ENCODE measurements around the gene ZNF362.

DNA sequence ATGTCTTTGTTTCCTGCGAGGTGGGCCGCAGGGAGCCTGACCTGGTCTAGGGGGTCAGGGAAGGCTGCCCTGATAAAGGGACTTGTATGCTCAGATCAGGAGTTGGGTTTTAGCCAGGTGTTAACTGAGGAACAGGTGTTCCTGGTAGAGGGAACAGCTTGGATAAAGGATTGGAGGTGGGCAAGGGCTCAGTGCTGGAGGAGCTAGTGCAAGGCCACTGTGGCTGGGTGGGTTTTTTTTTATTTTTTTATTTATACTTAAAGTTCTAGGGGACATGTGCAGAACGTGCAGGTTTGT is 33.5 kb downstream of the ZNF362 start:
- no peak for TF ChIP-seq EZH2 (IDR thresholded peaks at IDR 0.05; ENCODE audit: low read depth, unreplicated experiment)
- TF ChIP-seq, protein P1, sequence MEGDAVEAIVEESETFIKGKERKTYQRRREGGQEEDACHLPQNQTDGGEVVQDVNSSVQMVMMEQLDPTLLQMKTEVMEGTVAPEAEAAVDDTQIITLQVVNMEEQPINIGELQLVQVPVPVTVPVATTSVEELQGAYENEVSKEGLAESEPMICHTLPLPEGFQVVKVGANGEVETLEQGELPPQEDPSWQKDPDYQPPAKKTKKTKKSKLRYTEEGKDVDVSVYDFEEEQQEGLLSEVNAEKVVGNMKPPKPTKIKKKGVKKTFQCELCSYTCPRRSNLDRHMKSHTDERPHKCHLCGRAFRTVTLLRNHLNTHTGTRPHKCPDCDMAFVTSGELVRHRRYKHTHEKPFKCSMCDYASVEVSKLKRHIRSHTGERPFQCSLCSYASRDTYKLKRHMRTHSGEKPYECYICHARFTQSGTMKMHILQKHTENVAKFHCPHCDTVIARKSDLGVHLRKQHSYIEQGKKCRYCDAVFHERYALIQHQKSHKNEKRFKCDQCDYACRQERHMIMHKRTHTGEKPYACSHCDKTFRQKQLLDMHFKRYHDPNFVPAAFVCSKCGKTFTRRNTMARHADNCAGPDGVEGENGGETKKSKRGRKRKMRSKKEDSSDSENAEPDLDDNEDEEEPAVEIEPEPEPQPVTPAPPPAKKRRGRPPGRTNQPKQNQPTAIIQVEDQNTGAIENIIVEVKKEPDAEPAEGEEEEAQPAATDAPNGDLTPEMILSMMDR (conservative IDR thresholded peaks at IDR 0.05; ENCODE audit: low read depth in 2 of 2), result no peak
- TF ChIP-seq, protein P2, sequence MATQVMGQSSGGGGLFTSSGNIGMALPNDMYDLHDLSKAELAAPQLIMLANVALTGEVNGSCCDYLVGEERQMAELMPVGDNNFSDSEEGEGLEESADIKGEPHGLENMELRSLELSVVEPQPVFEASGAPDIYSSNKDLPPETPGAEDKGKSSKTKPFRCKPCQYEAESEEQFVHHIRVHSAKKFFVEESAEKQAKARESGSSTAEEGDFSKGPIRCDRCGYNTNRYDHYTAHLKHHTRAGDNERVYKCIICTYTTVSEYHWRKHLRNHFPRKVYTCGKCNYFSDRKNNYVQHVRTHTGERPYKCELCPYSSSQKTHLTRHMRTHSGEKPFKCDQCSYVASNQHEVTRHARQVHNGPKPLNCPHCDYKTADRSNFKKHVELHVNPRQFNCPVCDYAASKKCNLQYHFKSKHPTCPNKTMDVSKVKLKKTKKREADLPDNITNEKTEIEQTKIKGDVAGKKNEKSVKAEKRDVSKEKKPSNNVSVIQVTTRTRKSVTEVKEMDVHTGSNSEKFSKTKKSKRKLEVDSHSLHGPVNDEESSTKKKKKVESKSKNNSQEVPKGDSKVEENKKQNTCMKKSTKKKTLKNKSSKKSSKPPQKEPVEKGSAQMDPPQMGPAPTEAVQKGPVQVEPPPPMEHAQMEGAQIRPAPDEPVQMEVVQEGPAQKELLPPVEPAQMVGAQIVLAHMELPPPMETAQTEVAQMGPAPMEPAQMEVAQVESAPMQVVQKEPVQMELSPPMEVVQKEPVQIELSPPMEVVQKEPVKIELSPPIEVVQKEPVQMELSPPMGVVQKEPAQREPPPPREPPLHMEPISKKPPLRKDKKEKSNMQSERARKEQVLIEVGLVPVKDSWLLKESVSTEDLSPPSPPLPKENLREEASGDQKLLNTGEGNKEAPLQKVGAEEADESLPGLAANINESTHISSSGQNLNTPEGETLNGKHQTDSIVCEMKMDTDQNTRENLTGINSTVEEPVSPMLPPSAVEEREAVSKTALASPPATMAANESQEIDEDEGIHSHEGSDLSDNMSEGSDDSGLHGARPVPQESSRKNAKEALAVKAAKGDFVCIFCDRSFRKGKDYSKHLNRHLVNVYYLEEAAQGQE (IDR thresholded peaks at IDR 0.05; ENCODE audit: unreplicated experiment), result no peak
- no peak for TF ChIP-seq POLR2AphosphoS5 (IDR thresholded peaks at IDR 0.05; ENCODE audit: low read depth)
- TF ChIP-seq EZH2phosphoT487 (IDR thresholded peaks at IDR 0.05; ENCODE audit: unreplicated experiment), result no peak
- TF ChIP-seq, protein P3, sequence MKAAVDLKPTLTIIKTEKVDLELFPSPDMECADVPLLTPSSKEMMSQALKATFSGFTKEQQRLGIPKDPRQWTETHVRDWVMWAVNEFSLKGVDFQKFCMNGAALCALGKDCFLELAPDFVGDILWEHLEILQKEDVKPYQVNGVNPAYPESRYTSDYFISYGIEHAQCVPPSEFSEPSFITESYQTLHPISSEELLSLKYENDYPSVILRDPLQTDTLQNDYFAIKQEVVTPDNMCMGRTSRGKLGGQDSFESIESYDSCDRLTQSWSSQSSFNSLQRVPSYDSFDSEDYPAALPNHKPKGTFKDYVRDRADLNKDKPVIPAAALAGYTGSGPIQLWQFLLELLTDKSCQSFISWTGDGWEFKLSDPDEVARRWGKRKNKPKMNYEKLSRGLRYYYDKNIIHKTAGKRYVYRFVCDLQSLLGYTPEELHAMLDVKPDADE (IDR thresholded peaks at IDR 0.05), result no peak
- TF ChIP-seq CREB1 (CRISPR knock-in tag; IDR thresholded peaks at IDR 0.05; ENCODE audit: low read depth), result no peak
- no peak for TF ChIP-seq JUNB (IDR thresholded peaks at IDR 0.05; ENCODE audit: unreplicated experiment)
